Thoracic aorta (tissue), 2 donors: ENCODE measurements around the gene KIAA1671. TPM values are rescaled to one million over a fixed set of nuclear protein-coding genes. Genes with fewer than 3 reads are reported as not detected.

Experiments
- ATAC-seq: fragments of 150-250 bp; one replicate; pipeline ENCODE4 v1.8.0; 2017; ENCODE audit warnings: low read depth; ENCODE audit not compliant: insufficient number of reproducible peaks, low FRiP score
- DNase-seq: peaks from one replicate; pipeline ENCODE4 v3.0.0-alpha.2; 2020; ENCODE audit warnings: low spot score
- H3K27ac ChIP-seq, 2 donors: fragments of 200-600 bp; sonication (generic); 1 replicate in 1 of 2; 2 replicates in 1 of 2; pipeline ENCODE4 v1.5.1; 2016; ENCODE audit warnings: mild to moderate bottlenecking in 2 of 2, moderate library complexity in 2 of 2
- H3K27me3 ChIP-seq: fragments of 200-600 bp; sonication (generic); replicated peaks from 2 replicates; pipeline ENCODE4 v1.6.0; 2016; ENCODE audit warnings: mild to moderate bottlenecking; ENCODE audit not compliant: insufficient read depth
- H3K36me3 ChIP-seq: fragments of 200-600 bp; sonication (generic); one replicate; pipeline ENCODE4 v1.5.1; 2016
- H3K4me1 ChIP-seq, 2 donors: fragments of 200-600 bp; sonication (generic); 1 replicate in 1 of 2; 2 replicates in 1 of 2; pipeline versions ENCODE4 v1.5.1 to v1.6.0; 2016; ENCODE audit warnings: low read depth in 2 of 2, mild to moderate bottlenecking in 1 of 2; ENCODE audit not compliant: control insufficient read depth in 1 of 2
- H3K4me3 ChIP-seq: fragments of 200-600 bp; sonication (generic); 2 replicates; pipeline ENCODE4 v1.5.1; 2016; ENCODE audit warnings: mild to moderate bottlenecking
- H3K9me3 ChIP-seq: fragments of 200-600 bp; sonication (generic); 2 replicates; pipeline ENCODE4 v1.5.1; 2016
- CTCF ChIP-seq: fragments of 200-600 bp; sonication (generic); IDR thresholded peaks from one replicate; pipeline ENCODE4 v1.5.1; 2019; ENCODE audit warnings: antibody characterized with exemption
- total RNA-seq, 2 donors: library from RNA; depleted of rRNA; stranded (reverse); fragments of >200 nt; gene quantifications; one replicate each; pipeline versions ENCODE4 v1.1.0 to v1.2.3, GENCODE V29; 2016

KIAA1671 gene
- total RNA-seq, 2 donors from 2014 or later, result 57.8 to 86.8 TPM

GRCh38 chr22:25069426-25069757 is 116.9 kb downstream of the KIAA1671 start:
- peaks cover 24 to 67% of the 10 kb centered on the region in 2 donors for H3K4me1 ChIP-seq

GRCh38 chr22:25069758-25070481 is 117.4 kb downstream of the KIAA1671 start:
- no peak for TF ChIP-seq CTCF

More at GRCh38 chr22:25069426-25069757, 116.9 kb downstream of the KIAA1671 start:
- ATAC-seq (no peak), DNase-seq (no peak)
- Histone ChIP-seq H3K36me3 (no peaks in the 10 kb centered on the region), H3K9me3 (no peaks in the 10 kb centered on the region), H3K27ac (peak overlapping the region; percentile 95 to 97), H3K27me3 (no peaks in the 10 kb centered on the region), H3K4me3 (peak overlapping the region; percentile 81)
- no peak for TF ChIP-seq CTCF

GRCh38 chr22:25070956-25071355 is 118.4 kb downstream of the KIAA1671 start:
- Histone ChIP-seq H3K4me1 (peaks cover 24 to 72% of the 10 kb centered on the region in 2 donors), H3K27me3 (no peaks in the 10 kb centered on the region), H3K27ac (peak overlapping the region; percentile 95 to 97), H3K36me3 (no peaks in the 10 kb centered on the region), H3K9me3 (no peaks in the 10 kb centered on the region), H3K4me3 (peak overlapping the region; percentile 81)
- TF ChIP-seq CTCF, result no peak
- ATAC-seq (peak; percentile 23), DNase-seq (no peak)

More at GRCh38 chr22:25069758-25070481, 117.4 kb downstream of the KIAA1671 start:
- H3K9me3 ChIP-seq, result no peaks in the 10 kb centered on the region
- no peaks in the 10 kb centered on the region for H3K36me3 ChIP-seq
- H3K27me3 ChIP-seq, result no peaks in the 10 kb centered on the region
- peaks cover 24 to 66% of the 10 kb centered on the region in 2 donors for H3K4me1 ChIP-seq
- DNase-seq (no peak), ATAC-seq (no peak)
- H3K4me3 ChIP-seq, result peak overlapping the region; percentile 81
- peak overlapping the region; percentile 95 to 97 for H3K27ac ChIP-seq

- no peak for DNase-seq
- no peak for TF ChIP-seq CTCF
- no peak for ATAC-seq
- no peaks in the 10 kb centered on the region for H3K36me3 ChIP-seq
- H3K4me3 ChIP-seq, result peak overlapping the region; percentile 81
- H3K4me1 ChIP-seq, result peaks cover 25 to 78% of the 10 kb centered on the region in 2 donors
- no peaks in the 10 kb centered on the region for H3K9me3 ChIP-seq
- no peaks in the 10 kb centered on the region for H3K27me3 ChIP-seq
- peak overlapping the region; percentile 95 to 97 for H3K27ac ChIP-seq
These were observed 119.2 kb downstream of the KIAA1671 start for GRCh38 chr22:25071720-25072119.

GRCh38 chr22:25072406-25072805 is 119.9 kb downstream of the KIAA1671 start:
- Histone ChIP-seq H3K4me3 (peak overlapping the region; percentile 81), H3K4me1 (peaks cover 31 to 78% of the 10 kb centered on the region in 2 donors), H3K27me3 (no peaks in the 10 kb centered on the region), H3K36me3 (no peaks in the 10 kb centered on the region), H3K9me3 (no peaks in the 10 kb centered on the region), H3K27ac (peak overlapping the region; percentile 95 to 97)
- no peak for TF ChIP-seq CTCF
- no peak for DNase-seq
- no peak for ATAC-seq
